ENCODE results near the gene GSAP.

The GSAP gene

DNA sequence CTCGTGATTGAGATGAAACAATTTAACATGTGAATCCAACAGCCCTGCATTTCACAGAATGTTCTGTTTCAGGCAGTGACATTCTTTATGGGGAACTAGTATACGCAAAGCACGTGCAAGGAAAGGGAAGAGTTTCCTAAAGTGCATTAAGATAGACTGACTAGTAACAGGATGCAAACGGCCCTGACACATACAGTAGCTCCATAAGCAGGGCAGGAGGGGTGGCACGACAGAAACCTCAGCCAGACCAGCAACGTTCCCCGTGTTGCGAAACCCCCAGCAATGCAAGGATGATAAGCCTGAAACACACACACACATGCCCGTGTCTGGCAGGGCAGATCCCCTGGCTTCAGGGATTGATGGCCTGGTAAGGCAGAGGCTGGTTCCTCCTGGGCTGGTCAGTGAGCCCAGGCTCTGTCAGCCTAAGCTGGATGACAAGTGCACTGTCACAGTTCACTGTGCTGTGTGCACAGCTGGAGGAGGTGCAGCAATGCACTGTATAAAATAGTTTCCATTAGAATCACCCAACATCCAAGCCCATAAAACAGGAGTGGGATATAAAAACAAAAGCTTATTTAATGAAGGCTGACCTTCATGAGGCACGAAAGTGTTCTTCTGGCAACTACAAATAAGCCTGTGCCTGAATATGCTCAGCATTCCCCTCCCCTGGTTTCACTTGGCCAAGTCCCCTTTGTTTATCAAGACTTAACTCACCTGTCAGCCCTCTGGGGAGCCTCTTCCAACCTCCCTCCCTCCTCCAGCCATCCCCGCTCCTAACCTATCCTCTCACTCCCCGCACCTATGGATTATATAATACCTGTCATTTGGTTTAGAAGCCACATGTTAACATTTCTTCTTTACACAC is 88.8 kb downstream of the GSAP start:
- peak; percentile 72 for DNase-seq

DNA sequence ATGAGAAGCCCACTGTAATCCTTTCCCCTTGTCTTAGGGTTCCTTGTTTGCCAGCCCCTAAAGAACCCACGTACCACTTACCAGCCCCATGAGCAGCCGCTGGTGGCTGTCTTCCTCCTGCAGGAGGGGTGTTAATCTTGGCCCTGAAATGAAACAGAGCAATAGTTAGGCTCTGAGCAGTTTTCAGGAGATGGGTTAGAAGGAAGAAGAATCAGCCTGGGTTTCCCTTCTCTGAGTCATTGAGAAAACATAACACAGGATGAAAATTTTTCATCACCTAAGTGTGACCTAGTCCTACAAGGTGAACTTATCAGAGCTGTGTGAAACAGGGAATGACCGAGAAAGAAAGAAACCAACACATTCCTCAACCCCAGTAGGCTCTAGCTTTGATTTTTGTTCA is 90.0 kb downstream of the GSAP start:
- DNase-seq: no peak

DNA sequence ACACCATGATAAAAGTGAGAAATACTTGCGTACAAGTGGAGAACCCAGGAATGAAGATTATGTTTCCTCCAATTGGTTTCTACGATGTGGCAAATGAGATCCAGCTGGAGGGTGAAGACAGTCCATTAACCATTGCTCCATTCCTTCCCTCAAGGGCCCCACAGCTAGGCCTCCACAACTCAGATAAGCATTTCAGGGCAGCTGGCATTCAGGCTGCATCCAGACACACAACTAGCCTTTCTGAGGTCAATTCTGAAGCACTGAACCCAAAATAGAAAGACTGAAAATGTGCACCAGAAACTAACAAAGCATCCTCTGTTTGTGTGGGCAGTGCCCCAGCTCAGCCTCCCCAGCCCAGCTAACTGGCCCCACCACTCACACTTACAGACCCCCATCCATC is 94.8 kb downstream of the GSAP start:
- no peak for DNase-seq

DNA sequence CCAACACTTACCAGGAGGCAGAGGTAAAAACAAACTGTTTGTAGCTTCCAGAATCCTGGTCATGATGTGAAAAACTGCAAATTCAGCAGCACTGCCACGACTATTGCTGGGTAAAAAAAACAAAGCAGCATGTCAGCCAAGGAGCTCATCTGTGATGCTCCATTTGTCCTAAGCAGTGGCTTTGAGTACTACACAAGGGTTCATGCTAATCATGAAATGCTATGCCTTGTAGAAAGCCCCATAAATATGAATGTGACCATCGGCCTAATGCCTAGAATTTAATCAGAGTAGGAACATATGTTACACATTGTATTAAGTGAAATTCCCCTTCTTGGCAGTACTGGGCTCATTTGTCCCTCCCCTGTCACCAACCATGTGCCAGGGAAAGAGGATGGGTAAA is 95.4 kb downstream of the GSAP start:
- no peak for DNase-seq

DNA sequence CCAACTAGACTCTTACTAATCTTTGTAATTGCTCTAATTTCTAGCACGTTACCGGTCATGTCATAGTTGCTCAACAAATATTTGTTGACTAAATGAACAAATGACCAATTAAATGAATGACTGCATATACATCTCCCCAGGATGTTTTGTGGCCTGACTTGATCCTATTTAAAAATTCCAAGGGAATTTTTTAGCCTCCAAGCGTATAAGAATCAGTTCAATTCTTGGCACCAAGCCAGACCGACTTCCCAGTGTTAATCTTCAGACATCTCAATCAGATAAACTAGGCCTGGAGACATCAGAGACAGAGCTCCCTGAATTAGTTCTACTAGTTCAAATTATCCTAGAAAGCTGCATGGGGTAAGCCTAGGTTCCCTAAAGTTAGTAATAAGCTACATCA is 96.0 kb downstream of the GSAP start:
- DNase-seq: no peak

DNA sequence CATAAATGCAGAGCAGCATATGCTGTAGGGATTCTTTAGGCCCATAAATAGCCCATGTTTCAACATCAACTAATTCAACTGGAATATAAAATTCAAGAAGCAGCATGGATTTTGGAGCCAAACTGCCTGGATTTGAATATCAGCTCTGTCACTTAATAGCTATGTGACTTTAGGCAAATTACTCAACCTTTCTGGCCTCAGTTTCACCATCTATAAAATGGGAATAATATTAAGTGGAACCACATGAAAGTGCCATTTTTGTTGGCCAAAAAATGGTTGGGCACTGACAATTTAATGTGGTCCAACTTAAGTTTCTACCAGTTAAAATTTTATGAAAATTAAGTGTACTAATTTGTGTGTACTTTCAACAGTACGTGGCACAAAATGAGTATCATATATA is 98.1 kb downstream of the GSAP start:
- DNase-seq: no peak

DNA sequence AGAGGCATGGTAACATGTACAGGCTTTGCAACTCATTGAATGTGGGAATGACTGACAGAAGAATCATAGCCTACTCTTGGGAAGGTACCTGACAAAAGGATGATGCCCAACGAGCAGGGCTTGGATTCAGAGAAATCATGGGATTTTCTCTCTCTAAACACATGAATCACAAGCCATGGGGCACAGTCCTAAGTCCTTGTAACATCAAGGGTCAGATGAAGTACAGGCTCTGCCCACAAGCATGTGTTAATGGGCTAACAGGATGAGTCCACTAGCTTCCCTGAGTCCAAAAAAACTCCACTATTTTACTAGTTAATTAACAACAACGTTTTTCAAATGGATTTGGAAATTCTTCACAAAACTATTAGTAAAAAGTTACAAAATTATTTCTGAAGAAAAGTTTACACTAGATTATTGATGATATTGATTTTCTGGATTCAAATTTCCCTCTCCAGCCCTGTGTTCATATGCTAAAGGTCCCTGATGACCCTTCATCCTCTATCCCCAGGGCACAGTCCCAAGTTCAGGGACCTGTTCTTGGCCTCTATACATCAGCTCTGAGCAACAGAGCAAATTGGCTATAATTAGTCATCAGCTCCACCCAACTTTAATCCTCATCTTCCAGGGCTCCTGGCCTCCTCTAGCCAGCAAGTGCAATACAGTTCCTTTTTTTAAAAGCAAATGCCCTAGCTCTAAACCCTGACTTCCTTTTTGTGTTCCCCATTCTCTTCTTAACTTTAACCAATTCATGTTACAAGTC is 99.8 kb downstream of the GSAP start:
- DNase-seq: peak; percentile 62

DNA sequence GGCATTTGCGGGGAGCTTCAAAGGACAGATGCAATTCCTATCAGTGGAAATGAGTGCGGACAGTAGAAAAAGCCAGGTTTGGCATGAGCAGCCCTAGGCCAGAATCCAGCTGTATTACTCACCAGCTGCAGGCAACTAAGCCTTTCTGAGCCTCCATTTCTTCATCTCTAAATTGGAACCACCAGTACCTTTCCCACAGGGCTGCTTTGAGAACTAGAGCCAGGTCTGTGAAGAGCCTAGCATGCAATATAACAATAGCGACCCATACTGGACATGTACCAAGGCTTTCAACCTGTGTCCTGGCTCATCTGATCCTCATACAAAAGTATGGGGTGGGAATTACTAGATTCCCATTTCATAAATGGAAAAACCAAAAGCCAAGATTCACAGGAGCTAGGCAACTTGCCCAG is 101.0 kb downstream of the GSAP start:
- DNase-seq: no peak

DNA sequence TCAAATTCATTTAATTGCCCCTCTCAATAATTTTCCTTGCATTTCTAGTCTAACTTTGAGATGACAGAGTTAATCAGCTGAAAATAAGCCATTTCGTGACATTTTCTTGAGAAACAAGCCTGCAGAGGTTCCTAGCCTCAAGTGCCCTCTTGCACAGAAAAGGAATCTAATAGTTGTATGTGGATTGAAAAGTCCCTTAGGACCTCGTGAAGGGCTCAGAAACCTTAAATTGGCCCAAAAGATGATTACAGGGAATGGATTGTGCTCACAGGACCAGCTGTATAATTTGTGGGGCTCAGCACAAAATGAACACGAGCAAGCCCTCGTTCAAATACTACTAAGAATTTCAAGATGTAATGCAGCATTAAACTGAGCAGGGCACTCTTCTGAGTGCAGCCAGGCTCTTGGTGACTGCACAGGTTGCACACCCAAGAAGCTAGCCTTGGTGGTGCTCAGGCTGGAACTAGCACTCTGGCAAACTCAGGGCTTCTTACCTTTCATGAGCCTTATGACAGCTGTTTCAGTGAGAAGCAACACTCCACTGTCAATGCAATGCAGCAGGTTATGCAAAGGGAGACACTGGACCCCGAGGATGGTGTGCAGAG is 102.2 kb downstream of the GSAP start:
- DNase-seq: no peak

DNA sequence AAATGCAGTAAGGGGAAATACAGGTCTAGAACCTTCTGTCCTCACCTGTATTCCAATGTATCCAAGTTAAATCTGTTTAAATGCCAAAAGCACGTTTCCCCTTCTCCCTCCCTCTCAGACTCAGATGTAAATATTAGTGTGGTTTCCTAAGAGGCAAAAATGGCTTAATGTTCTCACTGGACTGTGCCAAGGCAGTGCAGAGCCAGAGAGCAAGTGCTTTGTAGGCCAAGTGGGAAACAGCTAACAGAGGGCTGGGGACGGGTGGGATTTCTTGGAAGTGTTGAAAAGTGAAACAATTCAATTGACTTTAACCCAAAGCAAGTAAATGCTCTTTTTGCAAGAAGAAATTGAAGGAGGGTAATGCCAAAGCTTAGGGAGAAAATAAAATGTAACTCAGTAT is 103.1 kb downstream of the GSAP start:
- DNase-seq: no peak

DNA sequence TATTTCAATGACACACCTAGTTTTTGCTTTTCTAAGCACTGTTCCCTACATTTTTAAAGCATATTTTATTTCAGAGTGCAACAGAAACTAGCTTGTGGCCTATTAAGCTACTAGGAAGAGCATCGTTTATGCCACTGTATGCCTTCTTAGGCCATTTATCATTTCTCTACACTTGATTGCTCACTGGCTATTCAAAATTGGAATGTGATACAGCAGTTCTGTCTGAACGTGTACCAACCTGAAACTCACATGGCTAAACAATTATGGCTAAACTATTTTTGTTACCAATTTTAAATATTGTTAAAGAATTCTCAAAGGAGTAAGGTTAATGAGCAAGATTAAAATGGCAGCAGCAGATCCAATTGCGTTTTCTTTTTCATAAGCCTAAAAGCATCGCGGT is 105.2 kb downstream of the GSAP start:
- DNase-seq: no peak

DNA sequence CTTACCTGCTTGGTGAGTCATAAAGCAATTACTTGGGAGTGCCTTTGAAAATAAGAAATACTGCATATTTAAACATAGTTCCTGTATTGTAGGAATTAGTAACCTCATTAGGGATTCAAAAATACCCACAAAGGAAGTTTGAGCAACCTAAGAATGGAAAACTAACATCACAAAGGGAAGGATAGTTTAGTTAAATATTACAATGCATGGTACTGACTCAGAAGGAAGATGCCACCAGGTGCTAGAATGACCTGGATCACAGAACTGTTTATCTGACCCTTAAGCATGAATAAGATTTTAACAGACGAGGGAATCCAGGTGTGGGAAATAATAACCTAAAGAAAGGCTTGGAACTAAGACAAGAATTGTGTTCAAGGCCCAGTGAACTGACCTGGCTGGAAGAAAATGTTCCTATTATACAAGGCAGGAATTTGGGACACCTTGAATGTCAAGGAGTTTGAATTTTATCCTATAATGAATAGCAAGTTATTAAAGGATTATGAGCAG is 106.4 kb downstream of the GSAP start:
- DNase-seq: no peak

DNA sequence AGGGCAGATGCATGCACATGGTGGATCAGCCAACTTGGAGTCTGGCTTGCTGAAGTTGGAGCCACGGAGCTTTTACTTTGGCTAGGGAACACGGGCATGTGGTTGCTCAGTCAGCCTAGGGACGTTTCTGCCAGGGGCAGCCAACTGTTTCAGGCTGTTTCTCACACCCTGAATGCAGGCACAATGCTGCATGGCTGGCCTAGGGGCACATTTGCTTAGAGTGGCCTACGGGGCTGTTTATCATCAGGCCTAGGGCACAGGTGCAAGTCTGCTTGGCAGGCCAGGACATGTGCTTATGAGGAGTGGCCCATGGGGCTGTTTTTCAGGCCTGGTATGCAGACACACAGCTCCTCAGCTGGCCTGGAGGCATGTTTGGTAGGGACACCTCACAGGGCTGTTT is 107.4 kb downstream of the GSAP start:
- no peak for DNase-seq

DNA sequence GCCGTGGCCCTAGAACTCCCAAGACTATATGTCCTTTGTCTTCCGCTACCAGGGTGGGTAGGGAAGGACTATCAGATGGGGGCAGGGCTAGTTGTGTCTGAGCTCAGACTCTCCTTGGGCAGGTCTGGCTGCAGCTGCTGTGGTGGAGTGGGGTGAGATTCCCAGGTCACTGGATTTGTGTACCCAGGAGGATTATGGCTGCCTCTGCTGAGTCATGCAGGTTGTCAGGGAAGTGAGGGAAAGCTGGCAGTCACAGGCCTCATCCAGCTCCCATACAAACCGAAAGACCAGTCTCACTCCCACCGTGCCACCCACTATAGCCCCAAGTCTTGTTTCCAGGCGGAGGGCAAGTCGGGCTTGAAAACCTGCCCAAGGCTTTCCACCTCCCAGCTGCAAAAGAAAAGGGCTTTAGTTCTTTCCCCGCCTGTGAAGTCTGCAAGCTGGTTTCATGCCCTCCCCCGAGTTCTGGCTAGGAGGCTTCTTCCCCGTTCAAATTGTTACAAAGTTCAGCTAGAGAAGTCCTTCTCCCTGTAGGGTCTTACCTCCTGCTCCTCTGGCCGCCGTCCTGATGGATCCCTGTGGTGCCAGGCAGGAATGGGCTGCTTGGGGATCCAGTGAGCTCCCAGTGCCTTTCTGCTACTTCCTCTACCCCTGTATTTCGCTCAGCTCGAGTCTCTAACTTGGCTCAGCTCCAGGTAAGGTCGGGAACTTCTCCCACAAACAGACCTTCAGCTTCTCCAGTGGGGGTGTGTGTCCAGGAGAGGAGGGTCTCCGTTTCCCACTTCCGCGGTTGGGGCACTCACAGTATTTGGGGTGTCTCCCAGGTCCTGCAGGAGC is 109.7 kb downstream of the GSAP start:
- DNase-seq: no peak

DNA sequence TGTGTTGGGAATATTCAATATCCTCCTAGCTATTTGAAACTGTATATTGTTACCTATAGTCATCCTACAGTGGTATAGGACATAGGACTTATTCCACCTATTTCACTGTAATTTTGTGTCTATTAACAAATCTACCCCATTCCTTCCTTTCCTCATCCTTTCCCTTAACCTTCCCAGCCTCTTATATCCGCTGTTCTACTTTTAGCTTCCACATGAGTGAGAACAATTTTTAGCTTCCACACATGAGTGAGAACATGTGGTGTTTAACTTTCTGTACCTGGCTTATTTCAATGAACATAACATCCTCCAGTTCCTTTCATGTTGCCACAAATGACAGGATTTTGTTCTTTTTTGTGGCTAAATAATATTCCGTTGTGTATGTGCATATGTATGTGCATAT is 120.6 kb downstream of the GSAP start:
- no peak for DNase-seq

DNA sequence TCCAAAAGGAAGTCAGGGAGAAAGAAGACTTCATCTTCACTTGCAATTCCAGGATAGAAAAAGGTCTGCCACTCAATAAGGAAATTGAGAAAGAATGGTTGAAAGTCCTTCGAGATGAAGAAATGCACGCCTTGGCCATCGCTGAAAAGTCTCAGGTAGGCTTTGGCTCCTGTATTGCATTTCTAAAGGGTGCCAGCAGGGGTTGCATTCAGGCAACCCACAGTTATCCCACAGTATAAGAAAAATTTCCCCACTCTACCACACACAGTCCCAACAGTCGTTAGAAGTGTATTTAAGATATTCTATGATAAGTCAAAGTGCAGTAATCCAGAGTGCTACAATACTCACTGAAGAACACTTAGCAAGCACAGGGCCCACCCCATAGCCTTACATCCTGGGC is 123.1 kb downstream of the GSAP start:
- no peak for DNase-seq

DNA sequence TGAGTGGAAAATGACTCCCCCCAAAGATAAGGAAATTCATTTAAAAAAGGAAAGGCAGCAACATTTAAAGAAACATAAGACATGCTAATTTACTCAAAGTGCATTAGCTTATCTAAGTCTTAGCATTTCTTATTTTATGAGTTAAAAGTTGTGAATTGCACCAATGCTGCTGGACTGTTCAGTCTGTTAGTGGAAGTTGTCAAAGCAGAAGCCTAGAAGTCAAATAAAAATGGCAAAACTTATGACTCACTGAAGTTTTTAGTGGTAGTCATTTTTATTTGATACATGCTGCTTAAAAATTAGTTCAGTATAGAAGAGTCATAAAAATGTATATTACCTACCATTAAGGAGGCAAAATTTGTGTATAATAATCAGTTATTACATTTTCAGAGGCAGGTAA is 125.7 kb downstream of the GSAP start:
- DNase-seq: no peak

DNA sequence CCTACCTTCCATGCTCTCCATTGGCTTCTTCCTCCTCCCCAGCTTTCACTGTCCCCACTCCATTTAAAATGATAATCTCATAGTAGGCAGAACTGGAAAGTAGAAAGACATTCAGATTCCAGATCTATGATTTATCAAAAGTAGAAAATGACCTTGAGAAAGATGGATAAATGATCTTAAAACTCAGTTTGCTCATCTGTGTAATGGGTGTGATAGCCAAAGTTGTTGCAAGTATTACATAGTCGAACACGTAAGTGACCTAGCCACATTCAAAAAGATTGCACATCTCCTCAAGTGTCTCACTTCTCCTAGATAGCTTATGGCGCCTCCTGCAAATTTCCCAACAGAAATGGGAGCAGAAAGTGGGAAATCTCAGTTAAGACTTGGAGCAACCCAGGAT is 126.8 kb downstream of the GSAP start:
- DNase-seq: no peak

DNA sequence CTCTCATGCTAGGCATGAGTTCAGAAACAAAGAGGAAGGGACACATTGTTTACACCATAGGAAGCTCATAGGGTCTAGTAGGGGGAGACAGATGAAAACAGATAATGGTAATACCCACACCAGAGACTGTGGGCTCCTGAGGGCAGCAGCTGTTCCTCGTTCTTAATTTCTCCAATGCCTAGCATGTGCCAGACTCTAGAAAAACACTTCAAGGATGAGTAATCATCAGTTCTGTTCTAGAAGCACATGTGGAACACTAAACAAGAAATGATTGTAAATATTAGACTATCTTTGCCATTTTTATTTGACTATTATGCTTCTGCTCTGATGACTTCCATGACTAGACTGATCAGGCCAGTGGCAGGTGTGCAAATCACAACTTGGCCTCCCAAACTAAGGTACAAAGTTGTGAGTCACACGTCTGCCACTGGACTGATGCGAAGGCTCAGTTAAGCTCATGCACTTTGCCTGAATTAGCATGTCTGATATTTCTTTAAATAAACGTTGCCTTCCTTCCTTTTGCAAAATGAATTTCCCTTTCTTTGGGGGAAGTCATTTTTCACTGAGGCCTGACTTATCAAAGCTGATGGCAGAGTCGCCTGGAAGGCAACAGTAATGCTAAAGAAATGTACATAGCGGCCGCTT is 127.4 kb downstream of the GSAP start:
- no peak for DNase-seq

DNA sequence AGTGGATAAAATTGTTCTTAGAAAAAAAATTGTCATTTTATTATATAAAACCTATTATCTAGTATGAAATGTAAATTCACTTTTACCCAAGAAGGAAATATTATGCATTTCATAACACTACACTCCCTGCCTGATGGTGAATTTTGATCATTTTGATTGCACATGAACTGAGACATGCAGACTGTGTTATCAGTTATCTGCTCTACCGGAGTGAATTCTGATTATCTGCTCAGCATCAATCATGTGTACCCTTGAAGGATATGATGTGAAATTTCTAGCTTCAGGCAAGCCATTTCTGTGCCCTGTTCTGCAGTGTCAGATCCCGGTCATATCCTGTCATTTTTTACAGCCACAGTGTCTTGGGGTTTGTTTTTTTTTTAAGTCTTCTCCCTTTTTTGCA is 131.5 kb downstream of the GSAP start:
- DNase-seq: no peak

DNA sequence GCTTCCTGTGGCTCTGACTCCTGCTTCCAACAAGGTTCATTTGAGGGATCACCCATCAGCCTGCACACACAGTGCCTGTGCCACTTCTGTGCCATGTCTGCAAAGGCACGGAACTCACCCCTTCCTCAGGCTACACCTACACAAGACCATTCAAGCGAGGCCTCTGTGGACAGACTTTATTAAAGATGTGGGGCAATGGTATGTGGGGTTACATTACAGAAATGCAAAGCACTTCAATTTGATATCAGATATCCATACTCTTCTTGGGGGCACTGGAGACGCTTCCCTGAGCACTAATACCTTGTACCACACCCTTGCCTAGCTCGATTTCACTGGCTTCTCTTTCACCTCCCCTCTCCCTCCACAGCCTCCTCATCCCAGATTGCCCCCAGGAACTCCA is 132.1 kb downstream of the GSAP start:
- DNase-seq: no peak

DNA sequence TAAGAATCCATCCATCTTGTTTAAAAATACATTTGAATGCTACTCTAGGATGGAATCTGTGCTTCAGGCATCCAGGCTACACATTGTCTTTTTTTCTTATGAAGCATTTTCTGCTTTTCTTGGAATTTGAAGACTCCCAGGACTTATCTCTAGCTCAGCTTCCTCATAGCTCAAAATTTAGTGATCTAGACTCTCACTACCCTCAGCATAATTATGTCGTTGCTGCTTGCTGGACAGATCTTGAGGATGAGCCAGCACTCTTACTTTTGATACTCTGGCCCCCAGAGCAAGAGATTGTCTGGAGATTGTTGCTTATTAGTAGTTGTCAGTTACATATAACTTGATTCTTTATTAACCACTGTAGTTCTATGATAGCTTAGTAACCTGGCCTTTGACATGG is 133.3 kb downstream of the GSAP start:
- no peak for DNase-seq
